CD4-positive, alpha-beta memory T cell (primary cell): ENCODE results near the gene TNS2. TPM values are rescaled to one million over a fixed set of nuclear protein-coding genes. Genes with fewer than 3 reads are reported as not detected.

ENCODE experiments used
- CTCF ChIA-PET: fragments of 350-600 bp; sonication (Branson Sonifier 250); formaldehyde crosslinking; loops from one replicate; lab custom pipeline; 2021; ENCODE audit warnings: inconsistent platforms; ENCODE audit not compliant: partially characterized antibody; lab: Charles Lee
- POLR2A ChIA-PET: fragments of 350-600 bp; sonication (Branson Sonifier 250); formaldehyde crosslinking; loops from one replicate; lab custom pipeline; 2021; ENCODE audit not compliant: partially characterized antibody; lab: Charles Lee
- DNase-seq, 5 donors: peaks; one replicate each; pipeline versions ENCODE4 v3.0.0 to v3.0.0-alpha.2; 2020 to 2022; ENCODE audit warnings: mixed read lengths in 1 of 5
- H3K27ac ChIP-seq: one replicate; pipeline ENCODE4 v1.7.0; 2013; ENCODE audit warnings: low read depth, low read length
- H3K27me3 ChIP-seq: 2 replicates; pipeline ENCODE4 v1.7.0; 2013; ENCODE audit warnings: mild to moderate bottlenecking, low read length, moderate library complexity; ENCODE audit not compliant: insufficient read depth
- H3K36me3 ChIP-seq: 2 replicates; pipeline ENCODE4 v1.7.0; 2013; ENCODE audit warnings: mild to moderate bottlenecking, low read length, moderate library complexity; ENCODE audit not compliant: insufficient read depth
- H3K4me1 ChIP-seq: 2 replicates; pipeline ENCODE4 v1.7.0; 2013; ENCODE audit warnings: mild to moderate bottlenecking, low read length, moderate library complexity; ENCODE audit not compliant: insufficient read depth
- H3K4me3 ChIP-seq, 2 donors: one replicate each; pipeline ENCODE4 v1.7.0; 2013; ENCODE audit warnings: low read length in 2 of 2, mild to moderate bottlenecking in 1 of 2
- H3K9me3 ChIP-seq, 2 donors: one replicate each; pipeline ENCODE4 v1.7.0; 2013; ENCODE audit warnings: low read length in 2 of 2, control low read depth in 1 of 2; ENCODE audit not compliant: control insufficient read depth in 1 of 2
- H3K27ac Mint-ChIP-seq, 7 donors: one replicate each; pipeline ENCODE4 v1.8.0; 2020 to 2021; ENCODE audit warnings: mixed read lengths in 7 of 7, mild to moderate bottlenecking in 6 of 7, inconsistent platforms in 3 of 7, moderate library complexity in 3 of 7
- H3K27me3 Mint-ChIP-seq, 2 donors: one replicate each; pipeline ENCODE4 v1.8.0; 2020 to 2021; ENCODE audit warnings: mixed read lengths in 2 of 2
- H3K36me3 Mint-ChIP-seq, 2 donors: one replicate each; pipeline ENCODE4 v1.8.0; 2020 to 2021; ENCODE audit warnings: mixed read lengths in 2 of 2, inconsistent platforms in 1 of 2, mild to moderate bottlenecking in 1 of 2
- H3K4me1 Mint-ChIP-seq, 4 donors: one replicate each; pipeline ENCODE4 v1.8.0; 2020 to 2021; ENCODE audit warnings: mixed read lengths in 4 of 4, mild to moderate bottlenecking in 1 of 4
- H3K4me3 Mint-ChIP-seq, 8 donors: one replicate each; pipeline ENCODE4 v1.8.0; 2020 to 2021; ENCODE audit warnings: mixed read lengths in 8 of 8, mild to moderate bottlenecking in 7 of 8, moderate library complexity in 6 of 8, inconsistent platforms in 3 of 8
- H3K9me3 Mint-ChIP-seq, 8 donors: one replicate each; pipeline ENCODE4 v1.8.0; 2020 to 2021; ENCODE audit warnings: mixed read lengths in 8 of 8, mild to moderate bottlenecking in 5 of 8, inconsistent platforms in 3 of 8, moderate library complexity in 1 of 8
- intact Hi-C: fragments of 100-400 bp; cut with micrococcal nuclease; formaldehyde crosslinking; loops from one replicate; pipeline ENCODE4 v1.15.1; 2023
- polyA plus RNA-seq, 2 donors: library from polyadenylated mRNA; unstranded; fragments of 300-500 nt; fragmentation: Illumina TruSeq; gene quantifications; one replicate each; pipeline ENCODE4 v1.2.3, GENCODE V29; 2021
- total RNA-seq, 2 experiments: library from RNA; stranded (reverse); gene quantifications; one replicate each; pipeline ENCODE4 v1.2.3, GENCODE V29; 2021

The TNS2 gene
- total and polyA plus RNA-seq, 4 experiments from 2014 or later: 0.27 to 7.2 (median 3.4) TPM

GRCh38 chr12:53039851-53040250 lies 10.0 kb upstream of the TNS2 start:
- Histone ChIP-seq H3K4me3 (no peak overlapping the region), H3K27me3 (no peaks in the 10 kb centered on the region), H3K4me1 (peaks cover 13% of the 10 kb centered on the region), H3K27ac (no peak overlapping the region), H3K36me3 (peaks cover 45% of the 10 kb centered on the region), H3K9me3 (no peaks in the 10 kb centered on the region)
- peak overlapping the region in 2 of 7 donors; percentile 14 to 50 for H3K27ac Mint-ChIP-seq
- peaks cover 0 to 2% (median 0%) of the 10 kb centered on the region in 8 donors for H3K9me3 Mint-ChIP-seq
- ChIA-PET POLR2A (no interaction called here), CTCF (interaction anchor here (1.0 to 2.9 kb wide), 4 partner anchors 9 to 97 kb away, joined by 3 to 15 read pairs (median 12); partner anchors contain the start of gene IGFBP6)
- peaks cover 9 to 21% (median 12%) of the 10 kb centered on the region in 4 donors for H3K4me1 Mint-ChIP-seq
- DNase-seq: no peak
- no peaks in the 10 kb centered on the region for H3K27me3 Mint-ChIP-seq
- no peak overlapping the region for H3K4me3 Mint-ChIP-seq
- intact Hi-C loops: no loop called here
- peaks cover 37 to 58% of the 10 kb centered on the region in 2 donors for H3K36me3 Mint-ChIP-seq

- Mint-ChIP-seq H3K27me3 (no peaks in the 10 kb centered on the region), H3K36me3 (peaks cover 20 to 37% of the 10 kb centered on the region in 2 donors), H3K27ac (peak overlapping the region in 4 of 7 donors; percentile 6 to 55 (median 45)), H3K4me3 (peak overlapping the region in 1 of 8 donors; percentile 8), H3K4me1 (peaks cover 14 to 28% (median 21%) of the 10 kb centered on the region in 4 donors), H3K9me3 (peaks cover 0 to 2% (median 0%) of the 10 kb centered on the region in 8 donors)
- Histone ChIP-seq H3K27ac (no peak overlapping the region), H3K9me3 (no peaks in the 10 kb centered on the region), H3K4me3 (no peak overlapping the region), H3K4me1 (peaks cover 25% of the 10 kb centered on the region), H3K27me3 (no peaks in the 10 kb centered on the region), H3K36me3 (peaks cover 26% of the 10 kb centered on the region)
- DNase-seq: no peak
- intact Hi-C loops: no loop called here
- ChIA-PET POLR2A (interaction anchor here (1.2 kb wide), 1 partner anchor 37 kb away, joined by 3 read pairs; the partner anchor contains the start of gene EIF4B), CTCF (interaction anchor here (1.0 to 2.4 kb wide), 2 partner anchors 11 to 60 kb away, joined by 3 to 7 read pairs; partner anchors contain the start of gene SOAT2)
These were observed 7.0 kb upstream of the TNS2 start for GRCh38 chr12:53042607-53043454.

DNA sequence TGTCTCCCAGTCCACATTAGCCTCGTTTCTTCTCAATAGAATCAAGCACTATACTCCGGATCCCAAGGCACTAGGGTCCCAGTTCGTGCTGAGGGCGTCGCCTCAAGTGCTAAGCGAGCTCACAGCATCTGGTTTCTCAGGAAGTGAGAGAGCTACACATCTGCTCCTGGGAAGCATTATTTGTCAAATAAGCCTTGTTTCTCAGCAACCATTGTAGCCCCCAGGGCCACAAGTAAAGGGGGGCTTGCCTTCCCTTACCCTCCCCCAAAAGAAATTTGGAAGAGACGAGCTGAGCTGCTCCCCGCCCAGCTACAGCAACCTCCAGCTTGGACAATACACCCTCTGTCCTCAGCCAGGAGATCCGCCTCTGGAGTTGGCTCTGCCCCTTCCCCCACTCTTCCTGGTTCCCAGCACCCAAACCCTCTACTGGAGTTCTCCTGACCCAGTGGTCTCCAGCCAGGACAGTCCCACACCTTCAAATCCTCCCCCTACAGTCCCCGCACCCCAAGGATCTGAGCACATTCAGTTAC lies 5.7 kb upstream of the TNS2 start:
- Mint-ChIP-seq H3K27ac (peak overlapping the region in 2 of 7 donors; percentile 60 to 97), H3K9me3 (peaks cover 0 to 2% (median 0%) of the 10 kb centered on the region in 8 donors), H3K4me1 (peaks cover 7 to 19% (median 13%) of the 10 kb centered on the region in 4 donors), H3K27me3 (no peaks in the 10 kb centered on the region), H3K4me3 (no peak overlapping the region), H3K36me3 (peaks cover 11 to 26% of the 10 kb centered on the region in 2 donors)
- Histone ChIP-seq H3K27ac (no peak overlapping the region), H3K4me1 (peaks cover 17% of the 10 kb centered on the region), H3K9me3 (no peaks in the 10 kb centered on the region), H3K4me3 (no peak overlapping the region), H3K36me3 (peaks cover 15% of the 10 kb centered on the region), H3K27me3 (no peaks in the 10 kb centered on the region)
- CTCF ChIA-PET: interaction anchor here (0.8 to 2.4 kb wide), 4 partner anchors 10 to 116 kb away, joined by 3 to 7 read pairs (median 4); partner anchors contain the start of gene SPRYD3
- DNase-seq: no peak
- POLR2A ChIA-PET: interaction anchor here (4.6 kb wide), 1 partner anchor 37 kb away, joined by 22 read pairs; the partner anchor contains the start of gene EIF4B
- intact Hi-C loops: no loop called here

DNA sequence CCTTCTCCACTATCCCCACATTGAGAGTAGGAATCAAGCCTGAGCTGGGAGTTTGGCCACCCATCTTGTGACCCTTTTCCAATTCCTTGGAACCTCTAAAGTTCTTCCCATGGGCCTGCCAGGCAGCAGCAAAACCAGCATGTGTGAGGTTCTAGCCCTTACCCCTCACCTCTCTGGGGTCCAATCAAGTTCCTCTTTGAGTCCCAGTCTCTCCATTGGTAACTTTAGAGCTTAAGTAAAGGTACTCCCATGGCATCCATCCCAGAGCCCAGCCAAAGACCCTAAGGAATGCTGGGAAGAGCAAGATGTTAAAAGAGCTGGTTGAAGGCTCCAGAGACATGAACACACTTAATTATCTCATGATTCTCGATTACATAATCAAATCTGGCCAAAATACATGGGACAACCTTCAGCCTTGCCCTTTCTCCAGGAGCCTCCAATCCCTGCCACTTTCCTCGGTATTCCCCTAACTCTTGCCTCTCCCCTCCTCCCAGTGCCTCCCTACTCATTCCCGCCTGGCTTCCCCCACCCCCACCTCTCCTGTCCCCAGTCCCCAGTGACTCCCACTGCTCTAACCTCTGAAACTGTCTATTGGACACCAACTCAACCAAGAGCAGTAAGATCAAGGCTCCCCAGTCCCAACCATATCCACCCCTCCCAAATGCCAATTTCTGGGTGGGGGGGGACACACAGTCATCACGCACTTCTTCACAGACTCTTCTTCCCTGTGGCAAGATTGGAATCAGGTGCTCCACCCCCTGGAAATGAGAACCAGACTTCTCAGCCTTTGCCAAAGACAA lies 4.8 kb upstream of the TNS2 start:
- Histone ChIP-seq H3K36me3 (peaks cover 6% of the 10 kb centered on the region), H3K27me3 (no peaks in the 10 kb centered on the region), H3K4me1 (peaks cover 14% of the 10 kb centered on the region), H3K9me3 (no peaks in the 10 kb centered on the region), H3K27ac (no peak overlapping the region), H3K4me3 (no peak overlapping the region)
- peaks cover 5 to 15% (median 11%) of the 10 kb centered on the region in 4 donors for H3K4me1 Mint-ChIP-seq
- peaks cover 6 to 19% of the 10 kb centered on the region in 2 donors for H3K36me3 Mint-ChIP-seq
- H3K27ac Mint-ChIP-seq: peak overlapping the region in 5 of 7 donors; percentile 23 to 97 (median 42)
- CTCF ChIA-PET: interaction anchor here (1.2 to 2.4 kb wide), 5 partner anchors 9 to 54 kb away, joined by 3 to 7 read pairs (median 4); partner anchors contain the start of gene SPRYD3
- no peaks in the 10 kb centered on the region for H3K27me3 Mint-ChIP-seq
- H3K4me3 Mint-ChIP-seq: peak overlapping the region in 7 of 8 donors; percentile 5 to 98 (median 32)
- peaks cover 0 to 2% (median 0%) of the 10 kb centered on the region in 8 donors for H3K9me3 Mint-ChIP-seq
- DNase-seq: no peak
- POLR2A ChIA-PET: interaction anchor here (0.7 to 4.6 kb wide), 4 partner anchors 8 to 38 kb away, joined by 3 to 22 read pairs (median 4); partner anchors contain the start of gene EIF4B
- intact Hi-C loops: no loop called here

DNA sequence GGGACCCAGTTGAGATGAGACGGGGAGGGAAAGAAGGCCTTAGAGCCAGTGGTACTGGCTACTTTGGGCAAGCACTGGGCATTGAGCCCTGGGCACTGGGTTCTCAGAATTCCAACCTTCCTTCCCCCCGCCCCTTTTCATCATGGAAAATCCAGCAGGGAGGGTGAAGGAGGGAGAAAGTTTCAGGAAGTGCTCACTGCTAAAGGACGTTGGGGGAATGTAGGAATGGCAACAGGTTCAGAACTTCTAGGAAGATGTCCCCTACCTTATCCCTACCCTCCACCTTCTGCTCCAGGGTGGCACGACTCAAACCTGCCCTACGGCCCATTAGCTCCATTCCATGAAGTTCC lies 4.2 kb upstream of the TNS2 start:
- POLR2A ChIA-PET: interaction anchor here (0.7 to 4.6 kb wide), 4 partner anchors 7 to 53 kb away, joined by 3 to 22 read pairs (median 11); partner anchors contain the start of genes EIF4B and IGFBP6
- DNase-seq: no peak

DNA sequence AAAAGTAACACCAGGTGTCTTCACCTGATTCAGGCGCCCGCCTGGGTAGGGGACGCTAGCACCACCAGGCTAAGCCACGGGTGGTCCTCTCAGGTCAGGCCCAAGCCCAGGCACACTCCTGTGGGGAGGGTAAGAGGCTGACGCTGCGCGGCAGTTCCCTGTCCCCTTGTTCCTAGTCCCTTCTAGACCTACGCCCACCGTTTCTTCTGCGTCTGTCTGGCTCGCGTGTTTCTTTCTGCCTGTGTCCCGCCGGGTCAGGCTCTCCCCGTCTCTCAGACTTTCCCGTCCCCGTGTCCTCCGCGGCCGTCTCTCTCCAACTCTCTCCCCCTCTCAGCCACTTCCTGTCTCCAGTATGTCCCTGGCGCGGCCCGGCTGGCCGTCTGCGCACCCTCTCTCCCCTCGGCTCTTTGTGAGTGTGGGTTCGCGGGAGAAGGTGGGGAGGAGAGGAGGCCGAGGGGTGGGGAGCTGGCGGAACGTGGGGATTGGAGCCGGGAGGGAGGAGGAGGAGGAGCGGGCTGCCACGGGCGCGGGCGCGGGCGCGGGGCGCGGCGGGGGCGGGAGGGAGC lies 3.1 kb upstream of the TNS2 start:
- Histone ChIP-seq H3K36me3 (peaks cover 6% of the 10 kb centered on the region), H3K4me3 (peak overlapping the region; percentile 60 to 81), H3K27me3 (no peaks in the 10 kb centered on the region), H3K27ac (peak overlapping the region; percentile 69), H3K9me3 (no peaks in the 10 kb centered on the region), H3K4me1 (peaks cover 14% of the 10 kb centered on the region)
- CTCF ChIA-PET: interaction anchor here (0.5 to 2.3 kb wide), 6 partner anchors 9 to 275 kb away, joined by 3 to 11 read pairs (median 4); partner anchors contain the start of genes AAAS and SPRYD3
- peak overlapping the region; percentile 96 to 97 (median 97) for H3K27ac Mint-ChIP-seq
- H3K27me3 Mint-ChIP-seq: no peaks in the 10 kb centered on the region
- peak overlapping the region; percentile 92 to 98 (median 95) for H3K4me3 Mint-ChIP-seq
- intact Hi-C loops: loop anchor here (2.0 kb wide), 1 partner anchor 40 kb away; the partner anchor contains the start of gene EIF4B
- peaks cover 6 to 10% of the 10 kb centered on the region in 2 donors for H3K36me3 Mint-ChIP-seq
- DNase-seq: peak in 3 of 5 donors; percentile 41 to 71 (median 56)
- H3K4me1 Mint-ChIP-seq: peaks cover 5 to 19% (median 12%) of the 10 kb centered on the region in 4 donors
- peaks cover 0 to 2% (median 0%) of the 10 kb centered on the region in 8 donors for H3K9me3 Mint-ChIP-seq
- POLR2A ChIA-PET: interaction anchor here (0.6 to 4.6 kb wide), 9 partner anchors 8 to 57 kb away, joined by 4 to 22 read pairs (median 7); partner anchors contain the start of genes EIF4B, IGFBP6, SOAT2 and SPRYD3

More for the DNA sequence above, 4.2 kb upstream of the TNS2 start:
- Mint-ChIP-seq H3K9me3 (peaks cover 0 to 2% (median 0%) of the 10 kb centered on the region in 8 donors), H3K4me3 (peak overlapping the region in 7 of 8 donors; percentile 32 to 98 (median 95)), H3K36me3 (peaks cover 6 to 16% of the 10 kb centered on the region in 2 donors), H3K27me3 (no peaks in the 10 kb centered on the region), H3K27ac (peak overlapping the region in 4 of 7 donors; percentile 12 to 97 (median 96)), H3K4me1 (peaks cover 5 to 15% (median 11%) of the 10 kb centered on the region in 4 donors)
- Histone ChIP-seq H3K27me3 (no peaks in the 10 kb centered on the region), H3K9me3 (no peaks in the 10 kb centered on the region), H3K36me3 (peaks cover 6% of the 10 kb centered on the region), H3K4me3 (no peak overlapping the region), H3K4me1 (peaks cover 14% of the 10 kb centered on the region), H3K27ac (no peak overlapping the region)
- CTCF ChIA-PET: interaction anchor here (1.2 to 1.9 kb wide), 2 partner anchors 14 to 24 kb away, joined by 3 to 4 read pairs; no protein-coding TSS in a partner anchor
- intact Hi-C loops: loop anchor here (2.0 kb wide), 1 partner anchor 39 kb away; the partner anchor contains the start of gene EIF4B
